NCI-H2107 treated with DMSO at 0.1 percent for 48 hours (cell line): ENCODE data around the gene HBA2.
"Not testable (repeated sequence)": the region's sequence is repeated elsewhere in the genome, so short reads cannot be mapped to it uniquely, and the experiment has no call there.

ENCODE experiments used
- DNase-seq: peaks from one replicate; lab custom pipeline; 2025; ENCODE audit not compliant: unreplicated experiment; lab: John Stamatoyannopoulos, UW

Gene HBA2

DNA sequence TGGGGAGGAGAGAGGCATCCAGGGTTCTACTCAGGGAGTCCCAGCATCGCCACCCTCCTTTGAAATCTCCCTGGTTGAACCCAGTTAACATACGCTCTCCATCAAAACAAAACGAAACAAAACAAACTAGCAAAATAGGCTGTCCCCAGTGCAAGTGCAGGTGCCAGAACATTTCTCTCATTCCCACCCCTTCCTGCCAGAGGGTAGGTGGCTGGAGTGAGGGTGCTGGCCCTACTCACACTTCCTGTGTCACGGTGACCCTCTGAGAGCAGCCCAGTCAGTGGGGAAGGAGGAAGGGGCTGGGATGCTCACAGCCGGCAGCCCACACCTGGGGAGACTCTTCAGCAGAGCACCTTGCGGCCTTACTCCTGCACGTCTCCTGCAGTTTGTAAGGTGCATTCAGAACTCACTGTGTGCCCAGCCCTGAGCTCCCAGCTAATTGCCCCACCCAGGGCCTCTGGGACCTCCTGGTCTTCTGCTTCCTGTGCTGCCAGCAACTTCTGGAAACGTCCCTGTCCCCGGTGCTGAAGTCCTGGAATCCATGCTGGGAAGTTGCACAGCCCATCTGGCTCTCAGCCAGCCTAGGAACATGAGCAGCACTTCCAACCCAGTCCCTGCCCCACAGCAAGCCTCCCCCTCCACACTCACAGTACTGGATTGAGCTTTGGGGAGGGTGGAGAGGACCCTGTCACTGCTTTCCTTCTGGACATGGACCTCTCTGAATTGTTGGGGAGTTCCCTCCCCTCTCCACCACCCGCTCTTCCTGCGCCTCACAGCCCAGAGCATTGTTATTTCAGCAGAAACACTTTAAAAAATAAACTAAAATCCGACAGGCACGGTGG lies 1.5 kb downstream of the HBA2 start:
- not testable (repeated sequence) for DNase-seq

DNA sequence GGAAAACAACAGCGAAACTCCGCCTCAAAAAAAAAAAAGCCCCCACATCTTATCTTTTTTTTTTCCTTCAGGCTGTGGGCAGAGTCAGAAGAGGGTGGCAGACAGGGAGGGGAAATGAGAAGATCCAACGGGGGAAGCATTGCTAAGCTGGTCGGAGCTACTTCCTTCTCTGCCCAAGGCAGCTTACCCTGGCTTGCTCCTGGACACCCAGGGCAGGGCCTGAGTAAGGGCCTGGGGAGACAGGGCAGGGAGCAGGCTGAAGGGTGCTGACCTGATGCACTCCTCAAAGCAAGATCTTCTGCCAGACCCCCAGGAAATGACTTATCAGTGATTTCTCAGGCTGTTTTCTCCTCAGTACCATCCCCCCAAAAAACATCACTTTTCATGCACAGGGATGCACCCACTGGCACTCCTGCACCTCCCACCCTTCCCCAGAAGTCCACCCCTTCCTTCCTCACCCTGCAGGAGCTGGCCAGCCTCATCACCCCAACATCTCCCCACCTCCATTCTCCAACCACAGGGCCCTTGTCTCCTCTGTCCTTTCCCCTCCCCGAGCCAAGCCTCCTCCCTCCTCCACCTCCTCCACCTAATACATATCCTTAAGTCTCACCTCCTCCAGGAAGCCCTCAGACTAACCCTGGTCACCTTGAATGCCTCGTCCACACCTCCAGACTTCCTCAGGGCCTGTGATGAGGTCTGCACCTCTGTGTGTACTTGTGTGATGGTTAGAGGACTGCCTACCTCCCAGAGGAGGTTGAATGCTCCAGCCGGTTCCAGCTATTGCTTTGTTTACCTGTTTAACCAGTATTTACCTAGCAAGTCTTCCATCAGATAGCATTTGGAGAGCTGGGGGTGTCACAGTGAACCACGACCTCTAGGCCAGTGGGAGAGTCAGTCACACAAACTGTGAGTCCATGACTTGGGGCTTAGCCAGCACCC lies 2.6 kb downstream of the HBA2 start:
- no peak for DNase-seq

DNA sequence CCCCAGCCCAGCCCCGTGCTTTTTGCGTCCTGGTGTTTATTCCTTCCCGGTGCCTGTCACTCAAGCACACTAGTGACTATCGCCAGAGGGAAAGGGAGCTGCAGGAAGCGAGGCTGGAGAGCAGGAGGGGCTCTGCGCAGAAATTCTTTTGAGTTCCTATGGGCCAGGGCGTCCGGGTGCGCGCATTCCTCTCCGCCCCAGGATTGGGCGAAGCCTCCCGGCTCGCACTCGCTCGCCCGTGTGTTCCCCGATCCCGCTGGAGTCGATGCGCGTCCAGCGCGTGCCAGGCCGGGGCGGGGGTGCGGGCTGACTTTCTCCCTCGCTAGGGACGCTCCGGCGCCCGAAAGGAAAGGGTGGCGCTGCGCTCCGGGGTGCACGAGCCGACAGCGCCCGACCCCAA lies 3.3 kb downstream of the HBA2 start:
- not testable (repeated sequence) for DNase-seq

DNA sequence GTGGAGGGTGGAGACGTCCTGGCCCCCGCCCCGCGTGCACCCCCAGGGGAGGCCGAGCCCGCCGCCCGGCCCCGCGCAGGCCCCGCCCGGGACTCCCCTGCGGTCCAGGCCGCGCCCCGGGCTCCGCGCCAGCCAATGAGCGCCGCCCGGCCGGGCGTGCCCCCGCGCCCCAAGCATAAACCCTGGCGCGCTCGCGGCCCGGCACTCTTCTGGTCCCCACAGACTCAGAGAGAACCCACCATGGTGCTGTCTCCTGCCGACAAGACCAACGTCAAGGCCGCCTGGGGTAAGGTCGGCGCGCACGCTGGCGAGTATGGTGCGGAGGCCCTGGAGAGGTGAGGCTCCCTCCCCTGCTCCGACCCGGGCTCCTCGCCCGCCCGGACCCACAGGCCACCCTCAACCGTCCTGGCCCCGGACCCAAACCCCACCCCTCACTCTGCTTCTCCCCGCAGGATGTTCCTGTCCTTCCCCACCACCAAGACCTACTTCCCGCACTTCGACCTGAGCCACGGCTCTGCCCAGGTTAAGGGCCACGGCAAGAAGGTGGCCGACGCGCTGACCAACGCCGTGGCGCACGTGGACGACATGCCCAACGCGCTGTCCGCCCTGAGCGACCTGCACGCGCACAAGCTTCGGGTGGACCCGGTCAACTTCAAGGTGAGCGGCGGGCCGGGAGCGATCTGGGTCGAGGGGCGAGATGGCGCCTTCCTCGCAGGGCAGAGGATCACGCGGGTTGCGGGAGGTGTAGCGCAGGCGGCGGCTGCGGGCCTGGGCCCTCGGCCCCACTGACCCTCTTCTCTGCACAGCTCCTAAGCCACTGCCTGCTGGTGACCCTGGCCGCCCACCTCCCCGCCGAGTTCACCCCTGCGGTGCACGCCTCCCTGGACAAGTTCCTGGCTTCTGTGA lies 4.1 kb downstream of the HBA2 start, which contains the start of gene HBA1:
Gene HBA1, plus strand, starts transcription at position 204 of the 906 bp plus-strand sequence. Its CDS starts 37 bp downstream, at position 241.
- not testable (repeated sequence) for DNase-seq

DNA sequence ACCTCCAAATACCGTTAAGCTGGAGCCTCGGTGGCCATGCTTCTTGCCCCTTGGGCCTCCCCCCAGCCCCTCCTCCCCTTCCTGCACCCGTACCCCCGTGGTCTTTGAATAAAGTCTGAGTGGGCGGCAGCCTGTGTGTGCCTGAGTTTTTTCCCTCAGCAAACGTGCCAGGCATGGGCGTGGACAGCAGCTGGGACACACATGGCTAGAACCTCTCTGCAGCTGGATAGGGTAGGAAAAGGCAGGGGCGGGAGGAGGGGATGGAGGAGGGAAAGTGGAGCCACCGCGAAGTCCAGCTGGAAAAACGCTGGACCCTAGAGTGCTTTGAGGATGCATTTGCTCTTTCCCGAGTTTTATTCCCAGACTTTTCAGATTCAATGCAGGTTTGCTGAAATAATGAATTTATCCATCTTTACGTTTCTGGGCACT lies 4.7 kb downstream of the HBA2 start:
- peak; percentile 100 for DNase-seq

DNA sequence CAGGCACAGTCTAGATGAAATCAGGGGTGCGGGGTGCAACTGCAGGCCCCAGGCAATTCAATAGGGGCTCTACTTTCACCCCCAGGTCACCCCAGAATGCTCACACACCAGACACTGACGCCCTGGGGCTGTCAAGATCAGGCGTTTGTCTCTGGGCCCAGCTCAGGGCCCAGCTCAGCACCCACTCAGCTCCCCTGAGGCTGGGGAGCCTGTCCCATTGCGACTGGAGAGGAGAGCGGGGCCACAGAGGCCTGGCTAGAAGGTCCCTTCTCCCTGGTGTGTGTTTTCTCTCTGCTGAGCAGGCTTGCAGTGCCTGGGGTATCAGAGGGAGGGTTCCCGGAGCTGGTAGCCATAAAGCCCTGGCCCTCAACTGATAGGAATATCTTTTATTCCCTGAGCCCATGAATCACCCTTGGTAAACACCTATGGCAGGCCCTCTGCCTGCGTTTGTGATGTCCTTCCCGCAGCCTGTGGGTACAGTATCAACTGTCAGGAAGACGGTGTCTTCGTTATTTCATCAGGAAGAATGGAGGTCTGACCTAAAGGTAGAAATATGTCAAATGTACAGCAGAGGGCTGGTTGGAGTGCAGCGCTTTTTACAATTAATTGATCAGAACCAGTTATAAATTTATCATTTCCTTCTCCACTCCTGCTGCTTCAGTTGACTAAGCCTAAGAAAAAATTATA lies 5.4 kb downstream of the HBA2 start:
- DNase-seq = no peak

DNA sequence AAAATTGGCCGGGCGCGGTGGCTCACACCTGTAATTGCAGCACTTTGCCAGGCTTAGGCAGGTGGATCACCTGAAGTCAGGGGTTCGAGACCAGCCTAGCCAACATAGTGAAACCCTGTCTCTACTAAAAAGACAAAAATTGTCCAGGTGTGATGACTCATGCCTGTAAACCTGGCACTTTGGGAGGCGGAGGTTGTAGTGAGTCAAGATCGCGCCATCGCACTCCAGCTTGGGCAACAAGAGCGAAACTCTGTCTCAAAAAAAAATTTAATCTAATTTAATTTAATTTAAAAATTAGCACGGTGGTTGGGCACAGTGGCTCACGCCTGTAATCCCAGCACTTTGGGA lies 6.0 kb downstream of the HBA2 start:
- DNase-seq = no peak

DNA sequence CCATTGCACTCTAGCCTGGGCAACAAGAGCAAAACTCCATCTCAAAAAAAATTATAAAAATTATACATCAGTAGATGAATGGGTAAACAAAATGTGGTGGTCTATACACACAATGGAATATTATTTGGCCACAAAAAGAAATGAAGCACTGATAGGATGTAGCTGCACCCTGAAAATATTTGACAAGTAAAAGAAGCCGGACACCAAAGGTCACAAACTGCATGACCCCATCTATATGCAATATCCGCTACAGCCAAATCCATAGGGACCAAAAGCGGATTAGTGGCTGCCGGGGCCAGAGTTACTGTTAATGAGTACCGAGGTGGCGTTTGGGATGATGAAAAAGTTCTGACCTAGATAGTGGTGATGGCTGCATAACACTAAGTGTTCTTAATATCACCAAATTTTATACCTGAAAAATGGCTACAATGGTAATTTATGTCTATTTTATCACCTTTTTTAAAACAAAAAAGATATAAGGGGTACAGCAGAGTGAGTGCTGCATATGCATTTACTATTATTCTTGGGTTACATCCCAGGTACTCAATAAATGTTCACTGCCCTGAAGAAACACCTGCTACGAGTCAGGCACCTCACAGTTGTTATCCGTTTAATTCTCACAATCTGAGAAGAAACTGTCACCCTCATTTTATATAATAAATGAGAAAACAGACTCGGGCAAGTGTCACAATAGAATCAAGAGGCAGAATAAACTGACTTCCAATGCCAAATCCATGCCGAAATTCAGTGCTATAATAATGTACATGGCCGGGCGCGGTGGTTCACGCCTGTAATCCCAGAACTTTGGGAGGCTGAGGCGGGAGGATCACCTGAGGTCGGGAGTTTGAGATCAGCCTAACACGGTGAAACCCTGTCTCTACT lies 6.8 kb downstream of the HBA2 start:
- DNase-seq = no peak

DNA sequence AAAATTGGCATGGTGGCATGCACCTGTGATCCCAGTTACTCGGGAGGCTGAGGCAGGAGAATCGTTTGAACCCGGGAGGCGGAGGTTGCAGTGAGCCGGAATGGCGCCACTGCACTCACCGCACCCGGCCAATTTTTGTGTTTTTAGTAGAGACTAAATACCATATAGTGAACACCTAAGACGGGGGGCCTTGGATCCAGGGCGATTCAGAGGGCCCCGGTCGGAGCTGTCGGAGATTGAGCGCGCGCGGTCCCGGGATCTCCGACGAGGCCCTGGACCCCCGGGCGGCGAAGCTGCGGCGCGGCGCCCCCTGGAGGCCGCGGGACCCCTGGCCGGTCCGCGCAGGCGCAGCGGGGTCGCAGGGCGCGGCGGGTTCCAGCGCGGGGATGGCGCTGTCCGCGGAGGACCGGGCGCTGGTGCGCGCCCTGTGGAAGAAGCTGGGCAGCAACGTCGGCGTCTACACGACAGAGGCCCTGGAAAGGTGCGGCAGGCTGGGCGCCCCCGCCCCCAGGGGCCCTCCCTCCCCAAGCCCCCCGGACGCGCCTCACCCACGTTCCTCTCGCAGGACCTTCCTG lies 7.5 kb downstream of the HBA2 start, which contains the start of gene HBQ1:
Gene HBQ1, plus strand, starts transcription at position 359 of the 575 bp plus-strand sequence. Its CDS starts 28 bp downstream, at position 387.
- DNase-seq = no peak

DNA sequence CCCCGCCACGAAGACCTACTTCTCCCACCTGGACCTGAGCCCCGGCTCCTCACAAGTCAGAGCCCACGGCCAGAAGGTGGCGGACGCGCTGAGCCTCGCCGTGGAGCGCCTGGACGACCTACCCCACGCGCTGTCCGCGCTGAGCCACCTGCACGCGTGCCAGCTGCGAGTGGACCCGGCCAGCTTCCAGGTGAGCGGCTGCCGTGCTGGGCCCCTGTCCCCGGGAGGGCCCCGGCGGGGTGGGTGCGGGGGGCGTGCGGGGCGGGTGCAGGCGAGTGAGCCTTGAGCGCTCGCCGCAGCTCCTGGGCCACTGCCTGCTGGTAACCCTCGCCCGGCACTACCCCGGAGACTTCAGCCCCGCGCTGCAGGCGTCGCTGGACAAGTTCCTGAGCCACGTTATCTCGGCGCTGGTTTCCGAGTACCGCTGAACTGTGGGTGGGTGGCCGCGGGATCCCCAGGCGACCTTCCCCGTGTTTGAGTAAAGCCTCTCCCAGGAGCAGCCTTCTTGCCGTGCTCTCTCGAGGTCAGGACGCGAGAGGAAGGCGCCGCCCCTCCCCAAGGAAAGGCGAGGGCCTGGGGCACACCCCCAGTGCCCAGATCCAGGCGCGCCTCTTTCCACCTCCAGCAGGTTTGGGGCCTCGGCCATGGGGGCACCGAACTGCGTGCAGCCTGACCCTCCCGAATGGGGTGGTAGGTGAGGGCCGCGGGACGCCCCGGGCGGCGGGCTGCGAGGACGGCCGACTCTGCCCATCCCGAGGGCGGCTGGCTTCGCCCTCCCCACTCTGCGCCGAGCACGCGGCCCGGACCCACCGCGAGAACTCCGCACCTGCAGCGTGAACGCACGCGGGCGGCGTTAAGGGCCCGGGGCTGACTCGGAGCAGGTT lies 8.2 kb downstream of the HBA2 start:
- DNase-seq = peak; percentile 30

DNA sequence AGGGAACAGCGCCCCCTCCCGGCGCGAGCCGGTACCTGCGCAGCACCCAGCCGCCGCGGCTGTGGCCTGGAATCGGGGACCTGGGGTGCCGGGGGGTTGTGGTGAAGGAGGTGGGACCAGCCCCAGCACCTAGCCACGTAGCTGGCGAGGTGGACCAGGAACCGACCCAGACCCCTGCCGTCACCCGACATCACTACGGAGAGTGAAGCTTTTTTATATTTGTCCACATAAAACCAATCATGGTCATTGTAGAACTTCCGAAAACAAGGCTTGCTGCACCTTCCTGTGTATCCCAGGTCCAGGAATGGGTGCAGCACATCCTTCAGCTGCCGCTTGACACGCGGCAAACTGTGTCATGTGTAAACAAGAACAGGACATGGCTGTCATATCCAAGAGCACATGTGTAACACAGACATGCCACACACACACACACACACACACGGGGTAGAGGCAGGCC lies 8.9 kb downstream of the HBA2 start:
- no peak for DNase-seq

DNA sequence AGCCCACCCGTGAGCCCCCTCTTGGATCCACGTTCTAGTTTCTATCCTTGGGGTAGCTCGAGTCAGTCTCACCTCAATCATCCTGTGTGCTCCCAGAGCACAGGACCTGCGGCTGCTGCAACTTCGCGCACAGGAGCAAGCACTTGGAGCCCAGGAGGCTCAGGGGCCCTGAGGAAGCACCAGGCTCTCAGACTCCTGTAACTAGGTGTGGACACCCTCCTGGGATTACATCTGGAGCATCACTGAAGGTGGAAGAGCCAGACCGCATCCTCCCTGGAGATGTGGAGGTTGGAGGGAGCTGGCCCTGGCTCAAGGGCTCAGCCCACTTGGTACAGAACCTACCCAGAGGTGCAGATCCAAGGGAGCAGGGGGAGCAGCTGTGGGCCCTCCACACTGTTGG lies 10.3 kb downstream of the HBA2 start:
- DNase-seq = no peak

DNA sequence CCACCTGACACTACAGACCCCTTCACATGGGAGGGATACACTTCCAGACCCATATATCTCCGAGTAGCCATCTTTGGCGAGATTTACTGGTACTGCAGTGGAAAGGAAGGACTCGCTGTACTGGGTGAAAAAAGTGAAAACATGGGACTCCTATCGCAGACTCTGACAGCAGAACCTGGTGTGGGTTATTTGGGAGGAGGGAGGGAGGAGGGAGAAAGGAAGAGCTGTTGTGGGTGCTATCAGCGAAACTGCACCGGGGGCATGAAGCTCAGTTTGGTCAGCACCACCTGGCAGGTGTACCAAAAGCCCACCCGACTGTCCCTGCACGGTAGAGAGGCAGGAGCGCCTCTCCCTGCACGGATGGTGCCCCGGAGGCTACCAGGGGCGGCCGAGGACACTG lies 12.5 kb downstream of the HBA2 start:
- DNase-seq = no peak

DNA sequence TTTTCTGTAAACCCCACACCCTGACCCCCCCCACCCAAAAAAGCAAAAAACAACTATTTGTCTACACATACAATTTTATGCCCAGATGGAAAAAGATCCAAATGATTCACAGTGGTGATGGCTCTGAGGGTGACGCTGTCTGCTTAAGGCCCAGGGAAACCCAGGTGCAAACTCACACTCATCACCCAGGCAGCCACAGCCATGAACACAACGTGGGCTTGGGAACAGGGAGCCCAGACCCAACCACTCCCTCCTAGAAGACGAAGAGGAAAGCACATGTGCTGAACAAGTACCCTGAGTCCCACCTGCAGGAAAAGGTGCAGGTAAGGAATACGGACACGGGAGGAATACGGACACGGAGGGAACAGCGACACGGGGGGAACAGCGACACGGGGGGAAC lies 13.0 kb downstream of the HBA2 start:
- no peak for DNase-seq

DNA sequence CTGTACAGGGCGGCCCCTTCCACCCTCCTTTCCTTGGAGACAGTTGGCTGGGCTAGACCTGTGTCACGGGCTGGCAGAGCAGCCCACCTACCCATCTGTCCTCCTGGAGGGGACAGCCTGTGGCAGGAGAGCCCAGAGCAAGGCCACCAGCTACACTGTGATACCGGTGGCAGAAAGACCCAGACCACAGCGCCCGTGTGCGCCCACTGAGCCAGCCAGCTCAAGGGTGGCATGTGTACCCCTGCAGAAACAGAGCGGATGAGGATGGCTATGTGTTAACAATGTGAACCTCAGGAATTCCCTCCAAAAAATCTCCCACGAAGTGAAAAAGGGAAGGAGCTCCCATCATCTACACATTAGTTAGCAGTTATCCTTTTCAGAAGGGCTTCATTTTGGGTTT lies 14.7 kb downstream of the HBA2 start:
- no peak for DNase-seq

DNA sequence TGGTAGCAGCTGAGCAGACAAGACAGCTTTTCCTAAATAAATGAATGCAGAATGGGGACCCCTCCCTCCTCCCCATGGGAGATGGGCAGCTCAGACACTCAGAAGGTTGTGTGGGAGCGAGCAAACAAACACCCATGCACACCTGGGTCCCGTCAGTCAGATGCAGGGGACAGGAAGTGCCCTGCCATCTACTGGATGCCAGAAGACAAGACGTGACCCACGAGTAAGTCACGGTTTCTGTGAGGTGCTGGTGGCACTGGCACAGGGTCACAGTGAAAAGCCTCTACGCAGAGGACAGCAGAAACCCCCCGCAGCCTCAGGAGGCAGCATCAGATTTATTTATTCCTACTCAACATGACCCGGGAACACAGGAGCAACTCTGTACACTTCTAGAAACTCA lies 16.0 kb downstream of the HBA2 start:
- no peak for DNase-seq

DNA sequence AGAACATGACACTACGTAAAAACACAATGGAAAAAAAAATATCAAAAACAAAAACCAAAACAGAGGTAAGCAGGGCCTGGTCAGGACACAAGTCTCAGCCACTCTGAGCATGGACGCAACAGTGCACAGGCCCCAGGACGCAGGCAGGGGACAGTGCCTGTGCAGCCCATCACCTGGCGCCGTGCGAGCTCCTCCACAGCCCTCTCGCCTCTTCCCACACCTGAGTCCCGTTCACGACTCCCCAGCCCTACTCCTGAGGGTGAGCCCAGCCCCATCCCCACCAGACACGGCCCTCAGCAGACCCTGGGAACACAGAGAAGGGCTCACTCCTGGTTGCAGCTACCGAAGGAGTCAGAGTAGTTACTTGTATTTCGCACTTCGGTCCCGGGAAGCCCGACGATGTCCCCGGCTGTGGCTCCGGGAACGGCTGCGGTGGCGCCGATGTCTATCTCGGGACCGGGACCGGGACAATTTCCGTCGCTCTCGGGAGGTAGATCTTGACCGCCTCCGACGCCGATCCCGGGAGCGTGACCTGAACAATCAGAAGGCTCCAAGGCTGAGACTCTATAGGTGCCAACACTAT lies 17.0 kb downstream of the HBA2 start:
- DNase-seq = no peak
